Bronchial epithelial cell (primary cell): ENCODE data around the gene ENO1. TPM values are rescaled to one million over a fixed set of nuclear protein-coding genes. Genes with fewer than 3 reads are reported as not detected.
A peak's percentile ranks its signal among the peaks of the same experiment; 100 is the strongest.
"Not testable (repeated sequence)": the region's sequence is repeated elsewhere in the genome, so short reads cannot be mapped to it uniquely, and the experiment has no call there.

Source experiments
- DNase-seq: peaks from one replicate; pipeline ENCODE4 v3.0.0-alpha.2; 2010; ENCODE audit warnings: low read depth
- FAIRE-seq: peaks from 2 replicates; lab custom pipeline; 2011; peaks lifted over from hg19 to GRCh38; lab: Jason Lieb, UNC
- H3K27me3 ChIP-seq: 2 replicates; pipeline ENCODE4 v1.5.1; 2011; ENCODE audit warnings: low read length; ENCODE audit not compliant: control insufficient read depth, insufficient read depth
- H3K36me3 ChIP-seq: 2 replicates; pipeline ENCODE4 v1.5.1; 2011; ENCODE audit warnings: low read length; ENCODE audit not compliant: control insufficient read depth, insufficient read depth
- H3K4me3 ChIP-seq: 2 replicates; pipeline ENCODE4 v1.5.1; 2011; ENCODE audit warnings: mild to moderate bottlenecking, low read depth, low read length, control low read depth
- total RNA-seq: library from RNA; depleted of rRNA; stranded (reverse); fragments of >200 nt; gene quantifications from 2 replicates; pipeline ENCODE4 v1.2.1, GENCODE V29; 2014
- TF ChIP-seq, protein P1 (sequence below): IDR thresholded peaks from 2 replicates; pipeline ENCODE4 v1.5.1; 2011; ENCODE audit warnings: mild to moderate bottlenecking, moderate library complexity, low read length, control low read depth, inconsistent platforms; ENCODE audit not compliant: insufficient read depth, severe bottlenecking

Gene ENO1
- total RNA-seq, 1 donor from 2014 or later: 1,539 TPM

GRCh38 chr1:8835941-8836643 is 42.4 kb downstream of the ENO1 start:
- DNase-seq: no peak

DNA sequence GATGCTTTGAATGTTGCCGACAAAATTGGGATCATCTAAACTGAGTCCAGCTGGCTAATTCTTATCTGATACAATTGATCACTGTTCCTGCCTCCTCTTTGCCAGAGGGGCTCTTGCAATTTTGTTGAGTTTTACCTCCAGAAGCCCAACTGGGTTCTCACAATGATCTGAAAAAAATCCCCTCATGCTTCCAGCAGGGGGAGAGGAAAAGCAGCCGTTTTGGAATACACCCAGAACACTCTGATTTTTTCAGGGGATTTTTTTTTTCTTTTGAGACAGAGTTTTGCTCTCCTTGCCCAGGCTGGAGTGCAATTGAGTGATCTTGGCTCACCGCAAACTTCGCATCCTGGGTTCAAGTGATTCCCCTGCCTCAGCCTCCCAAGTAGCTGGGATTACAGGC is 47.1 kb downstream of the ENO1 start:
- DNase-seq (no peak), FAIRE-seq (no peak)
- Histone ChIP-seq H3K27me3 (no peaks in the 10 kb centered on the region), H3K4me3 (no peak overlapping the region), H3K36me3 (no peaks in the 10 kb centered on the region)
- TF ChIP-seq, protein P1, sequence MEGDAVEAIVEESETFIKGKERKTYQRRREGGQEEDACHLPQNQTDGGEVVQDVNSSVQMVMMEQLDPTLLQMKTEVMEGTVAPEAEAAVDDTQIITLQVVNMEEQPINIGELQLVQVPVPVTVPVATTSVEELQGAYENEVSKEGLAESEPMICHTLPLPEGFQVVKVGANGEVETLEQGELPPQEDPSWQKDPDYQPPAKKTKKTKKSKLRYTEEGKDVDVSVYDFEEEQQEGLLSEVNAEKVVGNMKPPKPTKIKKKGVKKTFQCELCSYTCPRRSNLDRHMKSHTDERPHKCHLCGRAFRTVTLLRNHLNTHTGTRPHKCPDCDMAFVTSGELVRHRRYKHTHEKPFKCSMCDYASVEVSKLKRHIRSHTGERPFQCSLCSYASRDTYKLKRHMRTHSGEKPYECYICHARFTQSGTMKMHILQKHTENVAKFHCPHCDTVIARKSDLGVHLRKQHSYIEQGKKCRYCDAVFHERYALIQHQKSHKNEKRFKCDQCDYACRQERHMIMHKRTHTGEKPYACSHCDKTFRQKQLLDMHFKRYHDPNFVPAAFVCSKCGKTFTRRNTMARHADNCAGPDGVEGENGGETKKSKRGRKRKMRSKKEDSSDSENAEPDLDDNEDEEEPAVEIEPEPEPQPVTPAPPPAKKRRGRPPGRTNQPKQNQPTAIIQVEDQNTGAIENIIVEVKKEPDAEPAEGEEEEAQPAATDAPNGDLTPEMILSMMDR: no peak

More at GRCh38 chr1:8835941-8836643, 42.4 kb downstream of the ENO1 start:
- no peaks in the 10 kb centered on the region for H3K36me3 ChIP-seq
- TF ChIP-seq, protein P1: no peak
- no peaks in the 10 kb centered on the region for H3K27me3 ChIP-seq
- no peak for FAIRE-seq
- H3K4me3 ChIP-seq: no peak overlapping the region

- DNase-seq, H3K36me3 ChIP-seq, FAIRE-seq, H3K27me3 ChIP-seq, H3K4me3 ChIP-seq: not testable (repeated sequence)
These were observed 47.8 kb downstream of the ENO1 start for GRCh38 chr1:8830732-8831131.

DNA sequence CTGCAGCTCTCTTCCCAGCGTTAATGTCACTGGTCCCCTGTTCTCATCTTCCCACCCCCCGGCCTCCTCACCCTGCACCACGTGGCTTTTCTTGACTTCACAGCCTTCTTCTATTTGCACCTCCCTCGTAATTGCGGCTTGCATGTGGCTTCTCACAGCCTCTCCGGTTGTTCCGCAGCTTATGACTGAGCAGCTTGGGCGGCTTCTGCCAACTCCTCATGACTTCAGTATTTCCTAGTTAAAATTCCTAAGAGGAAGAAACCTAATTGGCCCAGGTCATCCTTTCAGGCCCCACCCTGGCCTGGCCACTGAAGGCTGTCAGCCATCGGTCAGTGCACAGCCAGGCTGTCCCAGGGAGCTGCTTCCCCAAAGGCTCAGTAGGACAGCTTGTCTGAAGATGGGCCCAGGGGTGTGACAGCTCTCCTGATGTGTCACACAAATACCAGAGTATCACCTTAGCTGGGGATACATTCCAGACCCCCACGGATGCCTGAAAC is 52.5 kb downstream of the ENO1 start:
- no peaks in the 10 kb centered on the region for H3K36me3 ChIP-seq
- TF ChIP-seq, protein P1: no peak
- DNase-seq: no peak
- no peaks in the 10 kb centered on the region for H3K27me3 ChIP-seq
- no peak overlapping the region for H3K4me3 ChIP-seq
- FAIRE-seq: no peak

DNA sequence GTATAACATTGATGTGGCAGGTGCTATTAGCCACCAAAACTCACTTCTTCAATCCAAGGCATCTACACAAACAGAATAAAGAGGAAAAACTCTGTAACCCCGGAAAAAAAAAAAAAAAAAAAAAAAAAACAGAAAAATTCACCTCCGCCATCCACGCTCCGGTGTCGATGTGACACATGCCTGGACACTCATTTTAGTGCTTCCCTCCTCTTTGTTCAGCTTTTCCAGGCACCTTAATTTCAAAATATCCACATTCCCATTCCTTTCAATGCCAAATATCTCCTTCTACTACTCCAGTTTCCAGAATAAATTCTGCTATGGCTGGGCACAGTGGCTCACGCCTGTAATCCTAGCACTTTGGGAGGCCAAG is 55.2 kb downstream of the ENO1 start:
- Histone ChIP-seq H3K36me3 (no peaks in the 10 kb centered on the region), H3K27me3 (no peaks in the 10 kb centered on the region), H3K4me3 (no peak overlapping the region)
- no peak for DNase-seq
- TF ChIP-seq, protein P1: no peak
- no peak for FAIRE-seq

DNA sequence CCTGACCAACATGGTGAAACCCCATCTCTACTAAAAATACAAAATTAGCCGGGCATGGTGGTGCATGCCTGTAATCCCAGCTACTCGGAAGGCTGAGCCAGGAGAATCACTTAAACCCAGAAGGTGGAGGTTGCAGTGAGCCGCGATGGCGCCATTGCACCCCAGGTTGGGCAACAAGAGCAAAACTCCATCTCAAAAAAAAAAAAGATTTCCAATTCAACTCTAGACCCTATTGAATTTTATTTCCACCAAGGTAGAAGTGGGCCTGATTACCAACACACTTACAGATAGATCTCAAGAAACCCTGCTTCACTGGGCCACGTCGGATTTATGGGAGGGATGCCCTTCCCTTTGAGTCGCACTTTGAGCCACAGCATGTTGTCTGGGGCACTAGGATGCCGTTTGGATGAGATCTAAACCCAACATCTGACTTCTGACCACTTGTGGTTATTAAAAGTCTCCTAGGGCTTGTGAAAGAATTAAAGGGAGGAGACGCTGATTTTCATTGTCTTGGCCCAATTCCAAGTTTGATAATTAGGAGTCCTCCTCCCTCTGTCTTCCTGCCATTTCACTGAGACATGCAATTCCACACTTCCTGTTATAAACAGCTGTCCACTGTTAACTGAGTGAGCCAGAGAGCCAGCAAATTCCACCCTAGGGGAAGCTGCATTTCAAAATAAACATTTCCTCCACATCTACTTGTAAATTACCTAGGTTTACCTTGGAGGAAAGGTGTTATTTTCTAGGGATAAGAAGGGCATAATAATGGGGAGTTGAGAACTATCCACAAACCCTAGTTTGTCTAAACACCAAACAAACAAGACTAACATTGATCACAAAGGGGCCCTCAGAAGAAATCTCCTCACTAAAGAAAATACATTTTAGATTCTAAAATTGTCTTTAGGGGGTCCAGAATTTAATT is 55.9 kb downstream of the ENO1 start:
- FAIRE-seq (no peak), DNase-seq (peak; percentile 68)
- no peaks in the 10 kb centered on the region for H3K36me3 ChIP-seq
- H3K27me3 ChIP-seq: no peaks in the 10 kb centered on the region
- TF ChIP-seq, protein P1: no peak
- no peak overlapping the region for H3K4me3 ChIP-seq
